Uterus (tissue), 2 donors: ENCODE measurements around the gene SELL.

Experiments used
- POLR2A ChIP-seq, 2 donors: fragments of 450-650 bp; IDR thresholded peaks; one replicate each; pipeline ENCODE4 v1.6.1; 2016; ENCODE audit warnings: antibody characterized with exemption in 2 of 2, mild to moderate bottlenecking in 1 of 2, moderate library complexity in 1 of 2
- TF ChIP-seq, protein P1 (sequence below), 4 experiments: fragments of 200-600 bp in 2 of 4; fragments of 450-650 bp in 2 of 4; sonication (generic) in 2 of 4; IDR thresholded peaks; one replicate each; pipeline ENCODE4 v1.5.1; 2016 to 2019; ENCODE audit warnings: antibody characterized with exemption in 4 of 4, mild to moderate bottlenecking in 2 of 4, moderate library complexity in 1 of 4

DNA sequence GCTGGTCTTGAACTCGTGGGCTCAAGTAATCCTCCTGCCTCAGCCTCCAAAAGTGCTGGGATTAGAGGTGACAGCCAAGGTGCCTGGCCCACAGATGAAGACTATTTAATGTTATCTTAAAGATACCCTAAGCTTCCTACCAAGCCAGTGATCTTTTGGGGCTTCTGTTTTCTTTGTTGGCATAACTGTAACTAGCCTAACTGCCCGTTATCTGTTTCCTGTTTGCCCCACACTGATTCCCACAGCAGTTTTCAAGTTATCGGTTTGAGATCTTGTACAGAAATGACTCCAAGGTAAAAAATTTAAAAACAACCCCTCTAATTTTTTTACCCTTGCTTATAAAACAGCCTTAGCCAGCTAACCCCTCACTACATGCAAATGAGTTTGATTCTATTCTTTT is 12.4 kb downstream of the SELL start:
- TF ChIP-seq, protein P1, sequence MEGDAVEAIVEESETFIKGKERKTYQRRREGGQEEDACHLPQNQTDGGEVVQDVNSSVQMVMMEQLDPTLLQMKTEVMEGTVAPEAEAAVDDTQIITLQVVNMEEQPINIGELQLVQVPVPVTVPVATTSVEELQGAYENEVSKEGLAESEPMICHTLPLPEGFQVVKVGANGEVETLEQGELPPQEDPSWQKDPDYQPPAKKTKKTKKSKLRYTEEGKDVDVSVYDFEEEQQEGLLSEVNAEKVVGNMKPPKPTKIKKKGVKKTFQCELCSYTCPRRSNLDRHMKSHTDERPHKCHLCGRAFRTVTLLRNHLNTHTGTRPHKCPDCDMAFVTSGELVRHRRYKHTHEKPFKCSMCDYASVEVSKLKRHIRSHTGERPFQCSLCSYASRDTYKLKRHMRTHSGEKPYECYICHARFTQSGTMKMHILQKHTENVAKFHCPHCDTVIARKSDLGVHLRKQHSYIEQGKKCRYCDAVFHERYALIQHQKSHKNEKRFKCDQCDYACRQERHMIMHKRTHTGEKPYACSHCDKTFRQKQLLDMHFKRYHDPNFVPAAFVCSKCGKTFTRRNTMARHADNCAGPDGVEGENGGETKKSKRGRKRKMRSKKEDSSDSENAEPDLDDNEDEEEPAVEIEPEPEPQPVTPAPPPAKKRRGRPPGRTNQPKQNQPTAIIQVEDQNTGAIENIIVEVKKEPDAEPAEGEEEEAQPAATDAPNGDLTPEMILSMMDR (IDR thresholded peaks at IDR 0.05), result no peak
- TF ChIP-seq POLR2A (IDR thresholded peaks at IDR 0.05), result no peak
